GM10248 (cell line): ENCODE data around the gene BMAL1.

Source experiments
- CTCF ChIA-PET: fragments of 300-600 bp; sonication (Branson Sonifier 250); formaldehyde crosslinking; extraction: SDS; loops from one replicate; lab custom pipeline; 2021; ENCODE audit warnings: antibody characterized with exemption; lab: Yijun Ruan, JAX
- POLR2A ChIA-PET: fragments of 350-650 bp; sonication (Branson Sonifier 250); formaldehyde crosslinking; extraction: SDS; loops from one replicate; lab custom pipeline; 2020; ENCODE audit warnings: antibody characterized with exemption; lab: Yijun Ruan, JAX
- DNase-seq: peaks from one replicate; pipeline ENCODE4 v3.0.0; 2012; ENCODE audit errors: extremely low spot score
- TF ChIP-seq, protein P1 (sequence below): IDR thresholded peaks from 2 replicates; pipeline ENCODE4 v1.5.1; 2012; ENCODE audit warnings: mild to moderate bottlenecking, low read depth; ENCODE audit errors: extremely low read depth, missing control alignments, control extremely low read depth

Gene BMAL1

GRCh38 chr11:13287036-13287435 lies 9.4 kb downstream of the BMAL1 start:
- ChIA-PET POLR2A (interaction anchor here (0.9 kb wide), 1 partner anchor 9 kb away, joined by 3 read pairs; no protein-coding TSS in a partner anchor), CTCF (interaction anchor here (1.2 to 2.2 kb wide), 3 partner anchors 9 to 57 kb away, joined by 3 to 7 read pairs (median 4); no protein-coding TSS in a partner anchor)
- TF ChIP-seq, protein P1, sequence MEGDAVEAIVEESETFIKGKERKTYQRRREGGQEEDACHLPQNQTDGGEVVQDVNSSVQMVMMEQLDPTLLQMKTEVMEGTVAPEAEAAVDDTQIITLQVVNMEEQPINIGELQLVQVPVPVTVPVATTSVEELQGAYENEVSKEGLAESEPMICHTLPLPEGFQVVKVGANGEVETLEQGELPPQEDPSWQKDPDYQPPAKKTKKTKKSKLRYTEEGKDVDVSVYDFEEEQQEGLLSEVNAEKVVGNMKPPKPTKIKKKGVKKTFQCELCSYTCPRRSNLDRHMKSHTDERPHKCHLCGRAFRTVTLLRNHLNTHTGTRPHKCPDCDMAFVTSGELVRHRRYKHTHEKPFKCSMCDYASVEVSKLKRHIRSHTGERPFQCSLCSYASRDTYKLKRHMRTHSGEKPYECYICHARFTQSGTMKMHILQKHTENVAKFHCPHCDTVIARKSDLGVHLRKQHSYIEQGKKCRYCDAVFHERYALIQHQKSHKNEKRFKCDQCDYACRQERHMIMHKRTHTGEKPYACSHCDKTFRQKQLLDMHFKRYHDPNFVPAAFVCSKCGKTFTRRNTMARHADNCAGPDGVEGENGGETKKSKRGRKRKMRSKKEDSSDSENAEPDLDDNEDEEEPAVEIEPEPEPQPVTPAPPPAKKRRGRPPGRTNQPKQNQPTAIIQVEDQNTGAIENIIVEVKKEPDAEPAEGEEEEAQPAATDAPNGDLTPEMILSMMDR = no peak
- no peak for DNase-seq

GRCh38 chr11:13287681-13288080 lies 10.1 kb downstream of the BMAL1 start:
- ChIA-PET CTCF (interaction anchor here (1.0 to 2.2 kb wide), 4 partner anchors 9 to 56 kb away, joined by 3 to 7 read pairs (median 4); no protein-coding TSS in a partner anchor), POLR2A (interaction anchor here (0.9 kb wide), 1 partner anchor 9 kb away, joined by 3 read pairs; no protein-coding TSS in a partner anchor)
- no peak for DNase-seq
- TF ChIP-seq, protein P1 = no peak

- POLR2A ChIA-PET = interaction anchor here (0.6 kb wide), 1 partner anchor 9 kb away, joined by 5 read pairs; no protein-coding TSS in a partner anchor
- no peak for DNase-seq
- TF ChIP-seq, protein P1 = no peak
- CTCF ChIA-PET = interaction anchor here (1.0 to 1.5 kb wide), 2 partner anchors 23 to 47 kb away, joined by 3 to 4 read pairs; no protein-coding TSS in a partner anchor
Measured at GRCh38 chr11:13288375-13289029, 10.9 kb downstream of the BMAL1 start.

DNA sequence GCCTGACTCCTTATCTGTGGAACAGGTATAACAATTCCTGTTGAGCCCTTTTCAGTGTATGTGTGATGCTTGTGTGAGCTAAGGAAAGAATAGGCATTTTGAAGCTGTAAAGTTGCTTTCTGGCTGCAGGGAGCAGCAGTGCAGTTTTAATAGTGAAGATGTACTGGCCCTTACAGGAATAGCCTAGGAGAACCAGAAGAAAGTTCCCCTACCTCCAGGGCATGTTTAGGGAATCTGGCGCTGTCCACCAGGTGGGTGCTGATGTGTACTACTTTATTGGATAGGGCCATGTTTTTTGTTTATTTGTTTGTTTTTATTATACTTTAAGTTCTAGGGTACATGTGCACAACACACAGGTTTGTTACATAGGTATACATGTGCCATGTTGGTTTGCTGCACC lies 11.5 kb downstream of the BMAL1 start:
- TF ChIP-seq, protein P1 = no peak
- ChIA-PET POLR2A (no interaction called here), CTCF (interaction anchor here (1.5 kb wide), 1 partner anchor 47 kb away, joined by 4 read pairs; no protein-coding TSS in a partner anchor)
- DNase-seq = no peak

- no peak for DNase-seq
- CTCF ChIA-PET = interaction anchor here (0.8 to 1.6 kb wide), 6 partner anchors 10 to 47 kb away, joined by 3 to 4 read pairs (median 3); no protein-coding TSS in a partner anchor
- POLR2A ChIA-PET = no interaction called here
- TF ChIP-seq, protein P1 = no peak
Measured at GRCh38 chr11:13290221-13290980, 12.8 kb downstream of the BMAL1 start.

- no peak for DNase-seq
- ChIA-PET POLR2A (no interaction called here), CTCF (interaction anchor here (0.8 to 1.6 kb wide), 4 partner anchors 10 to 48 kb away, joined by 3 to 4 read pairs (median 4); no protein-coding TSS in a partner anchor)
- TF ChIP-seq, protein P1 = no peak
Measured at GRCh38 chr11:13291361-13291760, 13.8 kb downstream of the BMAL1 start.
